HG03354 (cell line): ENCODE data around the gene RAMP2.
A peak's percentile ranks its signal among the peaks of the same experiment; 100 is the strongest.

Experiments used
- ATAC-seq: cut with Tn5 transposase; IDR thresholded peaks from one replicate; pipeline ENCODE4 v1.9.1; 2021; ENCODE audit warnings: mild to moderate bottlenecking; ENCODE audit not compliant: unreplicated experiment, poor library complexity, severe bottlenecking

The RAMP2 gene

DNA sequence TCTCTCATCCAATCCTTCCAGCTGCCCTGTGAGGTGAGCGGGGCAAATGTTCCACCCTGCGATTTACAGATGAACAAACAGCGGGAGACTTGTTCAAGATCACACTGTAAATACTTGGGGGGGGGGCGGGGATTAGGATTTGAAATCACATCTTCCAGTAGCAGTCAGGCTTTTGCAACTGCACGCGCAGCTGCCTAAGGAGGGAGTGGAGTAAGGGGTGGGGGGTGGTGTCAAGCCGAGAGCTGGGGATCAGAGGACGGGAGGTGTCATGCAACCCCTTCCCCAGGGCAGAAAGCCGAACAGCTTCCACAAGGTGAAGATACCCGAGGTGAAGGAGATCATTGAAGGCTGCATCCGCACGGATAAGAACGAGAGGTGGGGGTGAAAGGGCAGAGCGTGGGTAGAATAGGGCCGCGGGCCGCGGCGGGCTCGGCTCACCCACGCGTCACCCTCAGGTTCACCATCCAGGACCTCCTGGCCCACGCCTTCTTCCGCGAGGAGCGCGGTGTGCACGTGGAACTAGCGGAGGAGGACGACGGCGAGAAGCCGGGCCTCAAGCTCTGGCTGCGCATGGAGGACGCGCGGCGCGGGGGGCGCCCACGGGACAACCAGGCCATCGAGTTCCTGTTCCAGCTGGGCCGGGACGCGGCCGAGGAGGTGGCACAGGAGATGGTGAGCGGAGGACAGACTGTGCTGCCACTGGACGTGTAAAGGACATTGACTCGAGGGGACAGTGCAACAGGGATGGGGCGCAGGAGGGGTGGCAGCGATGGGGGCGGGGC, 24.0 kb downstream of the RAMP2 start:
- no peak for ATAC-seq

DNA sequence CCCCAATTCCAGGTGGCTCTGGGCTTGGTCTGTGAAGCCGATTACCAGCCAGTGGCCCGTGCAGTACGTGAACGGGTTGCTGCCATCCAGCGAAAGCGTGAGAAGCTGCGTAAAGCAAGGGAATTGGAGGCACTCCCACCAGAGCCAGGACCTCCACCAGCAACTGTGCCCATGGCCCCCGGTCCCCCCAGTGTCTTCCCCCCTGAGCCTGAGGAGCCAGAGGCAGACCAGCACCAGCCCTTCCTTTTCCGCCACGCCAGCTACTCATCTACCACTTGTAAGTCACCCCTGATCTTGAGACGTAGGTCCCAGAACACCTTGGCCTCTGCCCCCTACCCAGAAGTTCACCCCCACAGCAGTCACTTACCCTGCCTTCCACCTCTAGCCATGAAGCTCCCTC, 26.2 kb downstream of the RAMP2 start:
- no peak for ATAC-seq

DNA sequence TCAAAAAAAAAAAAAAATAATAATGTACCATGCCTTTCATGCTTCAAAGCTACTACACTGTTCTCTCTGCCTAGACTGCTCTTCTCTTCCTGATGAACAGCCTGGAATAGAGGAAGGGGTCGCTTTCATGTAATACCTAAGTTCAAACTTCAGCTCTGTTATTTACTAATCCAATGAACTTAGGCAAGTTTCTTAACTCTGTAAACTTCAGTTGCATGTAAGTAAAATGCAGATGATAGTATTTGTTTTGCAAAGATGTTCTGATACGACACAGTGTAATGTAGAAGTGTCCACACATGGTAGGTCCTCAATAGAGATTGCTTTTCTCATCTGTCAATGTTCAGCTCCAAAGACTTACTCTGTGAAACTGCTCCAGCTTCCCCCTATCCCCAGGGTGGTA, 30.9 kb downstream of the RAMP2 start:
- no peak for ATAC-seq

DNA sequence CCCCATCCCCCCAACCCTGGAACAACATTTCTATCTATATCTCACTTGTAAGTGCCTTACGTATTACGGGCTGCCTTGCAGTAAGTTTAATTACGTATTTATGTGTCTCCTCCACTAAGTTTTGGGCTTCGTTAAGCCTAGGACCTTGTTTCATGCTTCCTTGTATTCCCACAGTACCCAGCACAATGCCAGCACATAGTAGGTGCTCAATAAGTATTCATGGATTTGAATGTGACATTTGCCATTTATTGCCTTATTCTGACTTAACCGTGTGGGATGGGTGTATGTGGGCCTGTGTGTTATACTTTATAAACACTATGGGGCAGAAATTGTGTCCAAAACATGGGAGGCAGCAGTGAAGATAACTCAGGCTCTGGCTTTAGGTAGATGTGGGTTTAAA, 31.5 kb downstream of the RAMP2 start:
- no peak for ATAC-seq

DNA sequence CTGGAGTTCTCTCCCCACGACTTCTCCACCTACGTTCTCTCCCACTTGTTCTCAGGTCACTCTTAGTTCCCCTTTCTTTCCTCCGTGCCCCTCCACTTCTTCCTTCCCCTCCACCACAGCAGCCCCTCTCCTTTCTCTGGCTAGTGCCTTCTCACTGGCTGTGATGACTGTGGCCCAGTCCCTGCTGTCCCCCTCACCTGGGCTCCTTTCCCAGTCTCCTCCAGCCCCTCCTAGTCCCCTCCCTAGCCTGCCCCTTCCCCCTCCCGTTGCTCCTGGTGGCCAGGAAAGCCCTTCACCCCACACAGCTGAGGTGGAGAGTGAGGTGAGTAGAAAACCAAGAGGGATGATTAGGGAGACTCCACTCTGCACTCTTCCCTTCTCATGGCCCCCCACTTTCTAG, 34.0 kb downstream of the RAMP2 start:
- no peak for ATAC-seq

DNA sequence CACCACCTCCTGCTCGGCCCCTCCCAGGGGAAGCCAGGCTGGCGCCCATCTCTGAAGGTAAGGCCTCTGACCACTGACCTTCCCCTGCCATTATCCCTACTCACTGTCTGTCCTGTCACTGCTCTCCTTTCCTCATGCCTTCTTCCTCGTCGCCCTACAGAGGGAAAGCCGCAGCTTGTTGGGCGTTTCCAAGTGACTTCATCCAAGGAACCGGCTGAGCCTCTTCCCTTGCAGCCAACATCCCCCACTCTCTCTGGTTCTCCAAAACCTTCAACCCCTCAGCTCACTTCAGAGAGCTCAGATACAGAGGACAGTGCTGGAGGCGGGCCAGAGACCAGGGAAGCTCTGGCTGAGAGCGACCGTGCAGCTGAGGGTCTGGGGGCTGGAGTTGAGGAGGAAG, 34.4 kb downstream of the RAMP2 start:
- no peak for ATAC-seq

DNA sequence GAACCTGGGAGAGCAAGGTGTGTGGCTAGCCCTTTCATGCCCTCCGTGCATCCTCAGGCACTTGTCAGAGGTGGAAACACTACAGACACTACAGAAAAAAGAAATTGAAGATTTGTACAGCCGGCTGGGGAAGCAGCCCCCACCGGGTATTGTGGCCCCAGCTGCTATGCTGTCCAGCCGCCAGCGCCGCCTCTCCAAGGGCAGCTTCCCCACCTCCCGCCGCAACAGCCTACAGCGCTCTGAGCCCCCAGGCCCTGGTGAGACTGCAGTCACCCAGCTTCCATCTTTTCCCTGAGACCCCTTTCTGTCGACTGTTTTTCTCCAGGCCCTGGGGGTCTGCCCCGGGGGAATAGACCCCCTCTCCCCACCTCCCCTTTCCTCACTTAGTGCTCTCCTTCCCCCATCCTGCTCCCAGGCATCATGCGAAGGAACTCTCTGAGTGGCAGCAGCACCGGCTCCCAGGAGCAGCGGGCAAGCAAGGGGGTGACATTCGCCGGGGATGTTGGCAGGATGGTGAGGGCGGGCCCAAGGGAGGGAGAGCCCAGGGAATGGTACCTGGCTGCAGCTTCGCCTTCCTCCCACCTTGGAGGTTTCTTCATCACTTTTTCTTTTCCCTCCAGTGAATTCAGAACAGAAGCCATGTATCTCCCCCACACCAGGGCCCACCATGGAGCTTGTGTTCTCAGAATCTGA, 35.2 kb downstream of the RAMP2 start:
- ATAC-seq = no peak

DNA sequence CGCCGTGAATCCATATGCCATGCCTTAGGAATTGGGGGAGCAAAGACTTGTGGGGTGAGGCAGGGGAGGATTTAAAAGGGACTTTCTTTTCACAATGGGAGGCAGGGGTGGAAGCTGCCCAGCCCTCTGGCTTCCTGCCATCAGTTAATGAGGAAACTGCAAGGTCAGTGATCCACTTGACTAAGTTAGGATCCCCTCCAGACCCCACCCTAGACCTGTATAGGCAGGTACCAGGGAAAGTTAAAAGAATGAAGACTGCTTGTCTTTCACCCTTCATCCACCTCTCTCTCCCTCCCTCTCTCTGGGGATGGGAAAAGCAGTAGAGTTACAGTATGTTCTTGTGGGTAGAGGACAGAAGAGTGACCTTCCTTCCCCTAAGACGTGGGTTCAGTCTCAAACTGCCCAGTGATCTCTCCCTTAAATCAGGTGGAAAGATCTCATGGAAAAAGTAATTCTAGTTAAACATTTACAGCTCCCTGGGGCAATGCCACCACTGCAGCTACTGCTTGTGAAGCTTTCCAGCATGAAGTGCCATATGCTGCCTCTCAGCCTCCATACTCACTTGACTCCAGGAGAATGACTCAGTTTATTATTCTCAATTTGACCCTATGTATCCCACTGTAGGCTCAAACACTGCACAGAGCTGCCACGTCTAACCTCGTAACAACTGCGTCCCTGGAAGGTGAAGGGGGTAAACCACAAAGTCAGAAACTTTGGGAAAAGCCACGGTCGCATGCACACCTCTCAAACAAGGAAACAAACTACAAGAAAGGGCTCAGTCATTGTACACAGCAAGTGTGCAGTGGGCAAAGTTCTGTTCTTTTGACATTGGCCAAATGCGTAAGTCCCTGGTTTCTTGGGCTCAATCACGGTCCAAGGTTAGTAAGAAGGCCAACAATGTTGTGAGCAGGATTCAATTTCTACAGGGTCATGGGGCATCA, 36.3 kb downstream of the RAMP2 start:
- ATAC-seq = no peak

DNA sequence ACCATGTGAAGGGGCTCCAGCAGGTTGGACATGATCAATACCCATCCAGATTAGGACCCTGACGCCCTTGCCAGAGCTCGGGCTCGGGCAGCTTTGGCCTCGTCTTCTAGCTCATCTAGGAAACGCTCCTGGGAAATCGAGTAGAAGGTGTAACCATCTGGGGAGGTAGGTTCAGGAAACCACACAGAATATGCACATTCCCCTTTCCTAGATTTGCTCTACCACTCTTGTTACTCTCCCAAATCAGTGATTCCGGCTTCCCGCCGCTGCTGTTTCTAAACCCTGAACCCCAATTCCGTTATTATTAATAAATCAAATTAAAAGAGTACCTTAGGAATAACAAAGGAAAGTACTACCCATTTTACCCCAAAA, 37.0 kb downstream of the RAMP2 start:
- ATAC-seq = no peak

DNA sequence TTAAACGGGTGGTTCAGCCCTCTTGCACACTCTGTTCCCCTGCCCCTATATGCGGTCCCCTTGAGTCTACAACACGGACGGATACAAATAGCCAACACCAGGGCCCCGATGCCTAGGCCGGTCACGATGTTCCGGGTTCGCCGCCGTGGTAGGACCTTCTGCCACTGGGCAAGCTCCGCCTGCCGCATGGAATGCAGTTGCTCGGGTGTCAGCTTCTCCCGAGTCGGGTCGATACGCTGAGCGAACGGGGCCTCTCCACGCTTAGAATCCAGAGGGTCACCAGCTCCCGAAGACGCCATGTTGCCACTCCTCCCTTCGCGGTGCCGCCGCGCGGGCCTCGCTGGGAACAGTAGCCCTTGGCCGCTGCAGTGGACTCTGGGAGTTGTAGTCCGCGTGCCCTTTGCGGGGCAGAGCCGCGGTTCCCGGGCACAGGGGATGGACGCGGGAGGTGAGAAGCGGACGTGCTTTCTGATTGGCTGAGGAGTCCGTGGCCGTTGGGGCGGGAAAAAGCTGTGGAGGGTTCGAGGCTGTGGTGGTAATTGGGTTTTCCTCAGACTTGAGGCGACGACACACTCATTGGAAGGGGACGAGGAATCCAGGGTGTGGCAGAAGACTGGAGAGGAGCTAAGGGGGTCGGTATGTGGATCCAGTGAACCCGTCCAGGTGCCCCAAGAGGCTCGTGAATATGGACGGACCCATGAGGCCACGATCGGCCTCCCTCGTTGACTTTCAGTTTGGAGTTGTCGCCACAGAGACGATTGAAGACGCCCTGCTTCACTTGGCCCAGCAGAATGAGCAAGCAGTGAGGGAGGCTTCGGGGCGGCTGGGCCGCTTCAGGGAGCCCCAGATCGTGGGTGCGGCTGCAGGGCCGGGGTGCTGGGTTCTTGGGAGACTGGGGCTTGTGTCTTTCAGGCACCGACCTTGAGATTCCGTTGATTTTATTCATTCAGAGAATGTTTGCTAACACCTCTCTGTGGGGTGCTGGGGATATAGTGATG, 37.7 kb downstream of the RAMP2 start, which contains the start of the genes CNTD1 and COA3:
Gene CNTD1 (plus strand): TSS at position 479 of the 998 bp plus-strand sequence. CDS start 207 bp downstream, at position 686.
Gene COA3 (minus strand): TSS at position 322 of the 998 bp plus-strand sequence. CDS start 23 bp downstream, at position 299.
- peak; percentile 76 for ATAC-seq

DNA sequence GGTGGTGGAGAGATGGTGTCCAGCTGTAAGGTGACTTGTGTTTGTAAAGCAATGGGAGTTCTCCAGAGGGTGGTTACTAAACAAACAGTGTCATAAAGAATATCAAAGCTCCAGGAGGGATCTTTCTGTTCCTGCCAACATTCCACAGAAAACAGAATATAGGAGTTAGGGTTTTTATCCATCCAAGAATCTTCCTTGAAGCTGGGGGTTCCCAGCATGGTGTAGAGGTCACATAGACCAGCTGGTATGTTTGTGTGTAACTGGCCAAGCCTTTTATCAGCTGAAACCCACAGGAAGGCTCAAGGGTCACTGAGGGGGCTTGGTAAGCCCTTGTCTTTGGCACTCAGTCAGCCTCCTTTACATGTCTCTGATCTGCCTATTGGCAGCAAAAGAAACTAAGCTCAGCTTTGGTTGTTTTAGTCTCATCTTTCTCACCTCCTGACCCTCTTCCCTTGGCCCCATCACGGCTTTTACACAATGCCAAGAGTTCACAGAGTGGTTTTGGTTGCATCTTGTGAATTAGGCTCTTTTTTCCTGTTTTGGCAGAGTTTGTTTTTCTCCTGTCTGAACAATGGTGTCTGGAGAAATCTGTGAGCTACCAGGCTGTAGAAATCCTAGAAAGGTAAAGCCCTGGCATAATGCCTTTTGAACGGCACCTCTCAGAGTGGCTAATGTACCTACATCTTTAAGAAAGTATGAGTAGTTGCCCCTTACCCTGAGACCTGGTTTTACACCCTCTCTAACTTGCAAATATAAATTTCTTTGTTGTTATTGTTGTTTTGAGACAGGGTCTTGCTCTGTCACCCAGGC, 42.3 kb downstream of the RAMP2 start:
- ATAC-seq = no peak

DNA sequence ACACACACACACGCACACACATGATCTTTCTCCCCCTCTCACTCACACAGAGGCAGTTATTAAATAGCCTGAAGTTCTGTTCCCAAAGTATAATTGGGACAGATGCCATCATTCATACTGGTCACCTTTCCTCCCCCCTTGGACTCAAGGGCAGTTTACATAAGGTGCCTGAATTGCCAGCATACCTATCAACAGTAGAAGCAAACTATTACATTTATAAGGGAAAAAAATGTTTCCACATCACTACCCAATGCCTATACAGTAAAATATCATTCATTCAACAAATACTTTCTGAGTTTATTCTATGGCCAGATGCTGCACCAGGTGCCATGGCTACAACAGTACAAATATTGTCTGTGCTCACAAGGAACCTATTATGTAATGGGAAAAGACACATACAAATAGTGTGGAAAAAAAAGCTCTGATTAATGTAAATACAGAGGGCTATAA, 43.9 kb downstream of the RAMP2 start:
- no peak for ATAC-seq

DNA sequence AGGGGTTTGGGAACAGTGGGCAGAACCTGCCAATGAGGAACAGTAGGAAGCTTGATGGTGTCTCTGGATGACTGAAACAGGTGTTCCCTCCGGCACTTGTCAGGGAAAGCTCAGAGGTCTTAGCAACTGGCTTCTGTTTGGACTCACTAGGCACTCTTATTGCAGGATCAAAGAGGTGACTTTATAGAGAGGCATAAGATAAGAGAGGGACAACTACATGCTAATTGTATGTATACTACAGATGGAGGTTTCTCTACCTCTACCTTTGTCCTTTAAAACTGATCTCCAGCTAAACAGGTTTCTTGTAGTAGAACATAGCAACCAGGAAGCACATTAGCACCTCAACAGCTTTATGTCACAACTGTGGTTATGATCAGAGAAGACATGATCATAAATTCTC, 45.2 kb downstream of the RAMP2 start:
- no peak for ATAC-seq

DNA sequence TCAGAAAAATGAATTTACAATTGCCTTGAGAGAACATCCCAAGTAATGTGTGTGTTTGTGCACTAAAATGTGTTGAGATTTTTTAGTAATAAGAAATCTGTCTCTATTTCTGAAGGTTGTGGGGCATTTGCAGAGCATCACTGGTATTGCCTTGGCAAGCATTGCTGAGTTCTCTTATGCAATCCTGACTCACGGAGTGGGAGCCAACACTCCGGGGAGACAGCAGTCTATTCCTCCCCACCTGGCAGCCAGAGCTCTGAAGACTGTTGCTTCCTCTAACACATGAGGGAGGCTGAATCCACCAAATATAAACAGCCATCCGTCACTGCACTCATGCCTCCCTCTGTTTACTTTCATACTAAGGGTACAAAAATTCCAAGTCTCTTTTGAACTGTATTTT, 48.2 kb downstream of the RAMP2 start:
- ATAC-seq = no peak
